Measurements from ENCODE around the gene OXTR. TPM values are rescaled to one million over a fixed set of nuclear protein-coding genes. Genes with fewer than 3 reads are reported as not detected.

OXTR gene
- total RNA-seq, 2 donors from 2014 or later, result 0.47 to 0.52 TPM

DNA sequence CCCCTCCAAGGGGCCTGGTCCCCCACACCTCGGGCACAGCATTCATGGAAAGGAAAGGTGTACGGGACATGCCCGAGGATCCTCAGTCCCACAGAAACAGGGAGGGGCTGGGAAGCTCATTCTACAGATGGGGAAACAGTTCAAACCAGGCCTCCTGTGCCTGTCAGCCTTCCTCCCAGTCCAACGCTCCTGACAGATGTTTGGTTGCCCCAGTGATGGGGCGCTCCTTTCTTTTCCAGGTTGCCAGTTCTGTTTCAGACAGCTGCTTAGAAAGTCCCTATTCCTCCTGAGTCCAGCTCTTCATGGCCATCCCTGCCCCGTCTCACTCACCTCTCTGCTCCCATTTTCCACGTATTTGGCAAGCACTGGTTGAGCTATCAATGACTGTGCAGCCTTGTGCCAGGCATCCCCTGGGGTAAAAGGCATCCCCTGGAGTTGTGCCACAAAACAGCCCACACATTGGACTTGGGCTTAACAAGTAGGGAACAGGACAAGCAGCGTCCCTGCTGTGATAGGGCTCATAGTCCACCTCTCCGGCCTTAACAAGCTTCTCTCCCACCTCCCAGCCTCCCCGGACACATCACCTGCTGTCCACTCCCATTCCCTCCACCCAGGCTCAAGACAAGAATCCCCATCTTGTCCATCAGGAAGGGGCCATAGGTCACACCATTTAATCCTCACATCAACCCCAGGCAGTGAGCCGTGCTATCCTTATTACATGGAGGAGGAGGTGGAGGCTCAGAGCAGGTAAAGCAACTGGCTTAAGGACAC, 6.6 kb downstream of the OXTR start:
- Histone ChIP-seq H3K4me1 (peaks cover 0 to 8% of the 10 kb centered on the region in 2 donors), H3K36me3 (no peaks in the 10 kb centered on the region), H3K27me3 (no peaks in the 10 kb centered on the region), H3K4me3 (no peak overlapping the region), H3K9me3 (no peaks in the 10 kb centered on the region), H3K27ac (no peak overlapping the region)
- no peak for DNase-seq (ENCODE audit: low spot score)
- TF ChIP-seq, protein P1, sequence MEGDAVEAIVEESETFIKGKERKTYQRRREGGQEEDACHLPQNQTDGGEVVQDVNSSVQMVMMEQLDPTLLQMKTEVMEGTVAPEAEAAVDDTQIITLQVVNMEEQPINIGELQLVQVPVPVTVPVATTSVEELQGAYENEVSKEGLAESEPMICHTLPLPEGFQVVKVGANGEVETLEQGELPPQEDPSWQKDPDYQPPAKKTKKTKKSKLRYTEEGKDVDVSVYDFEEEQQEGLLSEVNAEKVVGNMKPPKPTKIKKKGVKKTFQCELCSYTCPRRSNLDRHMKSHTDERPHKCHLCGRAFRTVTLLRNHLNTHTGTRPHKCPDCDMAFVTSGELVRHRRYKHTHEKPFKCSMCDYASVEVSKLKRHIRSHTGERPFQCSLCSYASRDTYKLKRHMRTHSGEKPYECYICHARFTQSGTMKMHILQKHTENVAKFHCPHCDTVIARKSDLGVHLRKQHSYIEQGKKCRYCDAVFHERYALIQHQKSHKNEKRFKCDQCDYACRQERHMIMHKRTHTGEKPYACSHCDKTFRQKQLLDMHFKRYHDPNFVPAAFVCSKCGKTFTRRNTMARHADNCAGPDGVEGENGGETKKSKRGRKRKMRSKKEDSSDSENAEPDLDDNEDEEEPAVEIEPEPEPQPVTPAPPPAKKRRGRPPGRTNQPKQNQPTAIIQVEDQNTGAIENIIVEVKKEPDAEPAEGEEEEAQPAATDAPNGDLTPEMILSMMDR (IDR thresholded peaks at IDR 0.05), result no peak

DNA sequence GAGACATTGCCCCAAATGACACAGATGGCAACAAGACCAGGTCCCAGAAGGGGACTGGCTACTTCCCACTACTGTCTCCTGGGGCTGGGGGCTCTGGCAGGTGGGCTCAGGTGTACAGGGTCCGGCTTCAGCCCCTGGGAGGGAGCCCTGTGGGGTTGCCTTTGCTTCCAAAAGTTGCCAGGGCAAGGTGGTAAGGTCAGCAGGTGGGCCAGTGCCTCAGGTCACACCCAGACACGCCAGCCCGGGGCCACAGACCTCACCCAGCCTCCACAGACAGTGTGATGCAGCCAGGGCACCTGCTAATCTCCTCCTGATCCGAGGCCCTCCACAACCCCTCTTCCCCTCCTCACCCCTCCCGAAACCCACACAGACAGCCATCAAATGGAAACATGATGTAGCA, 7.5 kb downstream of the OXTR start:
- no peaks in the 10 kb centered on the region for H3K36me3 ChIP-seq
- DNase-seq (ENCODE audit: low spot score), result no peak
- H3K4me1 ChIP-seq, result no peaks in the 10 kb centered on the region
- TF ChIP-seq, protein P1 (IDR thresholded peaks at IDR 0.05), result no peak
- no peaks in the 10 kb centered on the region for H3K9me3 ChIP-seq
- H3K27me3 ChIP-seq, result no peaks in the 10 kb centered on the region
- no peak overlapping the region for H3K27ac ChIP-seq
- no peak overlapping the region for H3K4me3 ChIP-seq

DNA sequence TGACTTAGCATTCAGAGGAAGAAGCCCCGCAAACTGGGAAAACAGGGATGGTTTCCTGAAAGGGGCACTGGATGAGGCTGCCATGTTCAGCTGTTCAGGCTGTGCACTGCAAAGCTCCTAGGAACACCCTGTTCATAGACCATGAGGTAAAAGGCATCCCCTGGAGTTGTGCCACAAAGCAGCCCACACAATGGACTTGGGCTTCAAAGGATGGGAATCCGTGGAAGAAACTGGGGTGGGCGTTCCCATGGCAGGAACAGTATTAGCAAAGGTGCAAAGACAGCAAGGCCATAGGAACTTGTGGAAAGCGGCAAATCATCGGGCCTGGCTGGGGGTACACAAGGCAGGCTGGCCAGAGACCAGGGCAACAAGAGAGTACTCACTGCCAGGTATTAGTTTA, 8.9 kb downstream of the OXTR start:
- DNase-seq (ENCODE audit: low spot score), result no peak
- no peak overlapping the region for H3K27ac ChIP-seq
- H3K4me1 ChIP-seq, result no peaks in the 10 kb centered on the region
- H3K27me3 ChIP-seq, result no peaks in the 10 kb centered on the region
- TF ChIP-seq, protein P1 (IDR thresholded peaks at IDR 0.05), result no peak
- no peaks in the 10 kb centered on the region for H3K9me3 ChIP-seq
- H3K36me3 ChIP-seq, result no peaks in the 10 kb centered on the region
- H3K4me3 ChIP-seq, result no peak overlapping the region

DNA sequence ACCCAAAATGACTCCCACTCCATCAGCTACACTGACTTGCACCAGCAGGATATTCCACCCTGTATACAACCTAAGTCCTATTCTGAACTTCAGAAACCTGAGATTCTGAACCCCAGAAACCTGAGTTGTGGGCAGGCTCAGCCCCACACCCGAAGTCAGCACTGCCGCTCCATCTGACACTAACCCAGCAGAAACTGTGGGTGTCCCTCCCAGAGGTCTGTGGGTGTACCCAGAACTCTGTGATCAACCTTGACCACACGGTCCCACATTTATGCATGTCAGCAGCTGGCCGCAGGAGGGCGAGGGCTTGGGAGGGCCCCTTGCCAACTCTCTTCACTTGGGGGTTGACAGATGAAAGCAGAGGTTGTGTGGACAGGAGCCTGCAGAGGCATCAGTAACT, 9.3 kb downstream of the OXTR start:
- Histone ChIP-seq H3K27me3 (no peaks in the 10 kb centered on the region), H3K9me3 (no peaks in the 10 kb centered on the region), H3K27ac (no peak overlapping the region), H3K36me3 (no peaks in the 10 kb centered on the region), H3K4me3 (no peak overlapping the region), H3K4me1 (no peaks in the 10 kb centered on the region)
- no peak for DNase-seq (ENCODE audit: low spot score)
- TF ChIP-seq, protein P1 (IDR thresholded peaks at IDR 0.05), result no peak

- Histone ChIP-seq H3K9me3 (no peaks in the 10 kb centered on the region), H3K4me3 (no peak overlapping the region), H3K36me3 (no peaks in the 10 kb centered on the region), H3K27ac (no peak overlapping the region), H3K27me3 (no peaks in the 10 kb centered on the region), H3K4me1 (no peaks in the 10 kb centered on the region)
- no peak for DNase-seq (ENCODE audit: low spot score)
- TF ChIP-seq, protein P1 (IDR thresholded peaks at IDR 0.05), result no peak
These were observed 10.2 kb downstream of the OXTR start for GRCh38 chr3:8759038-8759707.
